CD4-positive, alpha-beta T cell treated with Interleukin-12 subunit alpha and Interleukin-12 subunit beta, for 1 hour (primary cell): ENCODE results near the gene ZHX3.

Source experiments
- DNase-seq: peaks from one replicate; pipeline ENCODE4 v3.0.0-alpha.2; 2020

The ZHX3 gene

DNA sequence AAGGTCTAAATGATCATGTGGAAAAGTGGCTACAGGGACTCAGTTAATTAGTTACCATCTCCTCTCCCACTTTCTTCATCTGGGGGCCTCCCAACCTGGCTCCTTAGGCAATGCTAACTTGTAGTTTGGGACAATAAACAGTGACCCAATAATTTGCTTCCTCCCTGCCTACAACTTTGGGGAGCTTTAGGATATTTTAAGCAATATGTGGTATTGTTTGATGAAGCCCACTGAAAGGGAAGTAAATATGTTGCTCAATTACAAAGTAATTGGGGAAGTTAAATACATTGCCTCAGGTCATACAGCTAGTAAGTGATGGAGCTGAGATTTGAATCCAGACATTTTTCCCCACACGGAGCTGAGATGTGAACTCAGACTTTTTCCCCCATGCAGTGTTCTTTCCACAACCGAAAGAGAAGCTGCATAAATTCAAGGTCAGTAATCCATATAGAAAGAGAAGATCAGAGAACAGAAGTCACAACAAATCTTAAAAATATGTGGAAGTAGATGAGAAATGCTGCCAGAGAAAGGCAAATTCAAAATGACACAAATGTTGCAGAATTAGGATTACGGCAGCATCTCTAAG lies 26.6 kb downstream of the ZHX3 start:
- no peak for DNase-seq

DNA sequence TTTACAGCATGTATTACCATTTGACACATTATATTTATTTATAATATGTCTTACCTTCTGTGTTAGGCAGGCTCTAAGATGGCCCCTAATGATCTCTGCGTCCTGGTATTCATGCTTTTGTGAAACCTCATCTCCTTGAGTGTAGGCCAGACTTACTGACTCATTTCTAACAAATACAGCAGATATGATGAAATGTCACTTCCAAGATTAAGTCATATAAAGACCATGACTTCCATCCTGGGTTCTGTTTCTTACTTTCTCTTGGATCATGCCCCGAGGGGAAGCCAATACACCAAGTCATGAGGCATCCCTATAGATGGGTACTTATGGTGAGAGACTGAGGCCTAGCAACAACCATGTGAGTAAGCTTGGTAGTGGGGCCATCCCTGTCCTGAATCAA lies 30.2 kb downstream of the ZHX3 start:
- DNase-seq: no peak

GRCh38 chr20:41286240-41286851 lies 31.2 kb downstream of the ZHX3 start:
- no peak for DNase-seq

GRCh38 chr20:41279546-41280225 lies 37.8 kb downstream of the ZHX3 start:
- no peak for DNase-seq

GRCh38 chr20:41278936-41279335 lies 38.6 kb downstream of the ZHX3 start:
- DNase-seq: no peak

GRCh38 chr20:41277049-41277448 lies 40.5 kb downstream of the ZHX3 start:
- DNase-seq: no peak

- no peak for DNase-seq
These were observed 41.2 kb downstream of the ZHX3 start for GRCh38 chr20:41276317-41276751.

- DNase-seq: no peak
These were observed 42.2 kb downstream of the ZHX3 start for GRCh38 chr20:41275301-41275731.

GRCh38 chr20:41274152-41274551 lies 43.4 kb downstream of the ZHX3 start:
- no peak for DNase-seq

- DNase-seq: no peak
These were observed 44.1 kb downstream of the ZHX3 start for GRCh38 chr20:41273445-41273844.

DNA sequence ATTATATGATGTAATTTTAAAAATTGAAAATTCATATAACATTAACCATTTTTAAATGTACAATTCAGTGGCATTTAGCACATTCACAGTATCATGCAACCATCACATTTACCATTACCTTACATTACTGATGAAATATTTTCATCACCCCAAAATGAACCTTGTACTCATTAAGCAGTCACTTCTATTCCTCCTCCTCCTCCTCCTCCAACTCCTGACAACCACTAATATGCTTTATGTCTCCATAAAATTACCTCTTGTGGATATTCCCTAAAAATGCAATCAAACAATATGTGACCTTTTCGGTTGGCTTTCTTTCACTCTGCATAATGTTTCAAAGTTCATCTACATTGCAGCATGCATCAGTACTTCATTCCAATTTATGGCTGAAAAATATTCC lies 45.2 kb downstream of the ZHX3 start:
- DNase-seq: no peak

GRCh38 chr20:41268917-41269652 lies 48.4 kb downstream of the ZHX3 start:
- DNase-seq: no peak

DNA sequence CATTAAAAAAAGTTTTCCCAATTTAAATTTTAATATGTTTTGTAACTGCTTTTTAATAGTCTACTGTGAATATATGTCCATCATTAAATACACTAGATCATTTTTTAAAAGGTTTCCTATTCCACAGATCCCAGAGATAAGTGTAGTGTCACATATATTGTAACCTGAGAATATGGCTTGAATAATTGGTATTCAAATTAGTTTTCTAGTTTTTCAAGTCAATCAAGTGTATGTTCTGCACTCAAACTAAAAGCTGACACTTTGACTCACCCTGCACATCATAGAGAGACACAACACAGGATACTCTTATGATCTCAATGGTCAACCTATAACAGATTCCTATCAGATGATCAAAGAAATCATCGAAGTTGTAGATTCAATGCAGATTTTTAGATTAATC lies 49.1 kb downstream of the ZHX3 start:
- DNase-seq: no peak

GRCh38 chr20:41265938-41266337 lies 51.6 kb downstream of the ZHX3 start:
- no peak for DNase-seq

GRCh38 chr20:41264819-41265218 lies 52.7 kb downstream of the ZHX3 start:
- no peak for DNase-seq

GRCh38 chr20:41261790-41262717 lies 55.5 kb downstream of the ZHX3 start:
- no peak for DNase-seq

- DNase-seq: no peak
These were observed 56.3 kb downstream of the ZHX3 start for GRCh38 chr20:41261260-41261659.

DNA sequence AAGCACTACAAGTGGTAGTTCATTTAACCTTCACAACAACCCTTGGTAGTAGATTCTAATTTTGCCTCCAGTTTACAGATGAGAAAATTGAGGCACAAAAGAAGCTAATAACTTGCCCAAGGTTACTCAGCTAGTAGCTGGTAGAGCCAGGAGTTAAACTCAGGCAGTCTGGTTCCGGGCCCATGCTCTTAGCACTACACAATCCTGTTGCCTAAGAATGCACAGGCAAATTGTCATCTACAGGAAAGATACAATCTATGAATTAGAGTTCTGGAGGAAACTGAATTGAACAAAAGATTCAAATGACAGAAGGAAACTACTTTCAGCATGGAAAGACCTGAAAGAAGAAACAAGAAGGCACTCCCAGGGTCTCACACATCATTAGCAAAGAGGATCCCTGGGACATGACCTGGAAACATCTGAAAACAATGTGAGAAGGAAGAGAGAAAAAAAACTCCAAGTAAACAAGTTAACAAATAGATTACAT lies 56.8 kb downstream of the ZHX3 start:
- no peak for DNase-seq

- DNase-seq: no peak
These were observed 58.2 kb downstream of the ZHX3 start for GRCh38 chr20:41259309-41259708.

- DNase-seq: no peak
These were observed 59.1 kb downstream of the ZHX3 start for GRCh38 chr20:41258474-41258873.

GRCh38 chr20:41256516-41256915 lies 61.0 kb downstream of the ZHX3 start:
- no peak for DNase-seq

GRCh38 chr20:41255655-41256054 lies 61.9 kb downstream of the ZHX3 start:
- no peak for DNase-seq
